IMR-90 (cell line): ENCODE data around the gene LY6G6D.

Source experiments
- CEBPB ChIP-seq: IDR thresholded peaks from 2 replicates; pipeline ENCODE4 v1.6.1; 2012; ENCODE audit warnings: low read depth, low read length, improper control_type of control experiment
- CHD1 ChIP-seq: IDR thresholded peaks from 2 replicates; pipeline ENCODE4 v1.6.1; 2012; ENCODE audit warnings: low read depth, low read length, improper control_type of control experiment
- FOS ChIP-seq: fragments of 150-350 bp; IDR thresholded peaks from 2 replicates; pipeline ENCODE4 v1.6.1; 2016; ENCODE audit warnings: low read depth, low read length
- POLR2A ChIP-seq: IDR thresholded peaks from 2 replicates; pipeline ENCODE4 v1.6.1; 2012; ENCODE audit warnings: mild to moderate bottlenecking, low read depth, low read length
- RAD21 ChIP-seq: IDR thresholded peaks from 2 replicates; pipeline ENCODE4 v1.6.1; 2012; ENCODE audit warnings: low read length, improper control_type of control experiment
- SMC3 ChIP-seq: fragments of 150-350 bp; IDR thresholded peaks from 2 replicates; pipeline ENCODE4 v1.6.1; 2016; ENCODE audit warnings: low read depth, mild to moderate bottlenecking, antibody characterized with exemption, low read length, moderate library complexity
- TF ChIP-seq, protein P1 (sequence below): conservative IDR thresholded peaks from 2 replicates; pipeline ENCODE4 v1.5.1; 2012; ENCODE audit warnings: mild to moderate bottlenecking, low read depth, low read length, improper control_type of control experiment

DNA sequence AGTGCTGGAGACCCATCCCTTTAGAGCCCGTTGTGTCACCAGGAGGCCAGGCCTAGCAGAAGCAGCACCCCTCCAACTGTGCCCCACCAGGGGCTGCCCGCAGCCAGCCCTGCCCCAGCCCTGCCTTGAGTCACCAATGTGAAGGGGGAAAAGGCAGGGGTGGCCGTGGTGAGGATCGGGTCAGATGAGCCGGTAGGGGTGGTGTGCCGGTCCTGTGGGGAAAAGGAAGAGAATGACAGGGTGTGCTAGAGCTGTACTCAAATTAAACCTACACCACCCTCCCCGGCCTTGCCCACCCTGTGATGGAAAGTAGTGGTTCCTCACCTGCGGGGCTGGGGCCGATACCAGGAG is 50.4 kb downstream of the LY6G6D start:
- TF ChIP-seq FOS = no peak
- TF ChIP-seq, protein P1, sequence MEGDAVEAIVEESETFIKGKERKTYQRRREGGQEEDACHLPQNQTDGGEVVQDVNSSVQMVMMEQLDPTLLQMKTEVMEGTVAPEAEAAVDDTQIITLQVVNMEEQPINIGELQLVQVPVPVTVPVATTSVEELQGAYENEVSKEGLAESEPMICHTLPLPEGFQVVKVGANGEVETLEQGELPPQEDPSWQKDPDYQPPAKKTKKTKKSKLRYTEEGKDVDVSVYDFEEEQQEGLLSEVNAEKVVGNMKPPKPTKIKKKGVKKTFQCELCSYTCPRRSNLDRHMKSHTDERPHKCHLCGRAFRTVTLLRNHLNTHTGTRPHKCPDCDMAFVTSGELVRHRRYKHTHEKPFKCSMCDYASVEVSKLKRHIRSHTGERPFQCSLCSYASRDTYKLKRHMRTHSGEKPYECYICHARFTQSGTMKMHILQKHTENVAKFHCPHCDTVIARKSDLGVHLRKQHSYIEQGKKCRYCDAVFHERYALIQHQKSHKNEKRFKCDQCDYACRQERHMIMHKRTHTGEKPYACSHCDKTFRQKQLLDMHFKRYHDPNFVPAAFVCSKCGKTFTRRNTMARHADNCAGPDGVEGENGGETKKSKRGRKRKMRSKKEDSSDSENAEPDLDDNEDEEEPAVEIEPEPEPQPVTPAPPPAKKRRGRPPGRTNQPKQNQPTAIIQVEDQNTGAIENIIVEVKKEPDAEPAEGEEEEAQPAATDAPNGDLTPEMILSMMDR = no peak
- TF ChIP-seq RAD21 = no peak
- no peak for TF ChIP-seq SMC3
- no peak for TF ChIP-seq CHD1
- TF ChIP-seq CEBPB = no peak
- TF ChIP-seq POLR2A = no peak
